HepG2 (cell line): ENCODE measurements around the gene UBE2I. TPM values are rescaled to one million over a fixed set of nuclear protein-coding genes. Genes with fewer than 3 reads are reported as not detected.

Experiments used
- CSRNP1 ChIP-seq: sonication (generic); formaldehyde crosslinking; IDR thresholded peaks from 2 replicates; pipeline ENCODE4 v1.8.1; 2023; ENCODE audit warnings: mild to moderate bottlenecking, missing genetic modification reagents
- DRAP1 ChIP-seq: IDR thresholded peaks from 2 replicates; pipeline ENCODE4 v1.6.1; 2016; ENCODE audit warnings: missing genetic modification reagents, missing compliant biosample characterization
- GPN1 ChIP-seq: sonication (generic); formaldehyde crosslinking; IDR thresholded peaks from 2 replicates; pipeline ENCODE4 v1.5.1; 2020; ENCODE audit warnings: missing genetic modification reagents, borderline replicate concordance
- GRHL1 ChIP-seq: sonication (generic); formaldehyde crosslinking; conservative IDR thresholded peaks from 2 replicates; pipeline ENCODE4 v1.8.0; 2022; ENCODE audit warnings: missing genetic modification reagents
- HDAC2 ChIP-seq: sonication (generic); formaldehyde crosslinking; IDR thresholded peaks from 2 replicates; pipeline ENCODE4 v1.4.0; 2020; ENCODE audit warnings: missing genetic modification reagents
- HNF4G ChIP-seq, 2 experiments: sonication (generic) in 1 of 2; formaldehyde crosslinking in 1 of 2; IDR thresholded peaks; 2 replicates each; pipeline versions ENCODE4 v1.4.0 to v1.6.1; 2011 to 2020; ENCODE audit warnings: borderline replicate concordance in 2 of 2, low read depth in 2 of 2, mild to moderate bottlenecking in 2 of 2, low read length in 1 of 2, missing genetic modification reagents in 1 of 2, moderate library complexity in 1 of 2
- HOXA9 ChIP-seq: sonication (generic); formaldehyde crosslinking; IDR thresholded peaks from 2 replicates; pipeline ENCODE4 v1.8.1; 2022; ENCODE audit warnings: missing genetic modification reagents, mild to moderate bottlenecking, moderate library complexity, borderline replicate concordance
- IRF2 ChIP-seq: IDR thresholded peaks from 2 replicates; pipeline ENCODE4 v1.6.1; 2018; ENCODE audit warnings: missing genetic modification reagents, missing compliant biosample characterization
- MEF2D ChIP-seq: sonication (generic); formaldehyde crosslinking; IDR thresholded peaks from 2 replicates; pipeline ENCODE4 v1.5.1; 2020; ENCODE audit warnings: mild to moderate bottlenecking, missing genetic modification reagents
- NCOA5 ChIP-seq: sonication (generic); formaldehyde crosslinking; IDR thresholded peaks from 2 replicates; pipeline ENCODE4 v1.4.0; 2020; ENCODE audit warnings: missing genetic modification reagents
- NFYC ChIP-seq: IDR thresholded peaks from 2 replicates; pipeline ENCODE4 v1.6.1; 2016; ENCODE audit warnings: missing genetic modification reagents, missing compliant biosample characterization
- RNF2 ChIP-seq: fragments of 450-650 bp; conservative IDR thresholded peaks from 2 replicates; pipeline ENCODE4 v1.6.1; 2016; ENCODE audit warnings: low read depth
- SIN3B ChIP-seq: fragments of 150-350 bp; IDR thresholded peaks from 2 replicates; pipeline ENCODE4 v1.6.1; 2014; ENCODE audit warnings: low read length
- THAP11 ChIP-seq: IDR thresholded peaks from 2 replicates; pipeline ENCODE4 v1.6.1; 2016; ENCODE audit warnings: missing biosample characterization, missing genetic modification reagents
- ZBTB14 ChIP-seq: sonication (generic); formaldehyde crosslinking; IDR thresholded peaks from 2 replicates; pipeline ENCODE4 v1.4.0; 2020; ENCODE audit warnings: missing genetic modification reagents
- ZNF431 ChIP-seq: sonication (generic); formaldehyde crosslinking; IDR thresholded peaks from 2 replicates; pipeline ENCODE4 v1.9.0; 2022; ENCODE audit warnings: missing genetic modification reagents, low read depth, mild to moderate bottlenecking, borderline replicate concordance
- ZNF580 ChIP-seq: IDR thresholded peaks from 2 replicates; pipeline ENCODE4 v1.6.1; 2016; ENCODE audit warnings: low read depth, borderline replicate concordance
- ZNF800 ChIP-seq: sonication (generic); formaldehyde crosslinking; IDR thresholded peaks from 2 replicates; pipeline ENCODE4 v1.4.0; 2020; ENCODE audit warnings: missing genetic modification reagents
- ZSCAN30 ChIP-seq: sonication (generic); formaldehyde crosslinking; IDR thresholded peaks from 2 replicates; pipeline ENCODE4 v1.5.0; 2020; ENCODE audit warnings: mild to moderate bottlenecking, missing genetic modification reagents
- polyA plus RNA-seq, 8 experiments: library from polyadenylated mRNA; depleted of rRNA in 3 of 8; stranded (reverse) in 7 of 8; unstranded in 1 of 8; fragments of >200 nt; fragmentation: Illumina TruSeq in 4 of 8; extraction: Trizol in 4 of 8; gene quantifications; 2 replicates each; pipeline versions ENCODE4 v1.2.1 to v1.2.3, GENCODE V29; 2011 to 2016; ENCODE audit warnings: low read depth in 4 of 8, missing spikeins in 1 of 8, mixed read lengths in 1 of 8; ENCODE audit not compliant: insufficient read depth in 1 of 8
- total RNA-seq, 5 experiments: library from RNA; depleted of rRNA; stranded (reverse); fragments of >200 nt; fragmentation: Illumina TruSeq; extraction: Trizol; gene quantifications; 2 replicates each; pipeline ENCODE4 v1.2.3, GENCODE V29; 2016; ENCODE audit warnings: low read depth in 1 of 5
- TF ChIP-seq, protein P1 (sequence below): sonication (generic); formaldehyde crosslinking; IDR thresholded peaks from 2 replicates; pipeline ENCODE4 v1.8.1; 2023; ENCODE audit warnings: missing genetic modification reagents, inconsistent platforms, borderline replicate concordance

The UBE2I gene
- total and polyA plus RNA-seq, 2 of the 13 experiments (the other 11 are each of a cell fraction or from before 2014, with no cell fraction given), result 75.8 to 98.9 TPM

DNA sequence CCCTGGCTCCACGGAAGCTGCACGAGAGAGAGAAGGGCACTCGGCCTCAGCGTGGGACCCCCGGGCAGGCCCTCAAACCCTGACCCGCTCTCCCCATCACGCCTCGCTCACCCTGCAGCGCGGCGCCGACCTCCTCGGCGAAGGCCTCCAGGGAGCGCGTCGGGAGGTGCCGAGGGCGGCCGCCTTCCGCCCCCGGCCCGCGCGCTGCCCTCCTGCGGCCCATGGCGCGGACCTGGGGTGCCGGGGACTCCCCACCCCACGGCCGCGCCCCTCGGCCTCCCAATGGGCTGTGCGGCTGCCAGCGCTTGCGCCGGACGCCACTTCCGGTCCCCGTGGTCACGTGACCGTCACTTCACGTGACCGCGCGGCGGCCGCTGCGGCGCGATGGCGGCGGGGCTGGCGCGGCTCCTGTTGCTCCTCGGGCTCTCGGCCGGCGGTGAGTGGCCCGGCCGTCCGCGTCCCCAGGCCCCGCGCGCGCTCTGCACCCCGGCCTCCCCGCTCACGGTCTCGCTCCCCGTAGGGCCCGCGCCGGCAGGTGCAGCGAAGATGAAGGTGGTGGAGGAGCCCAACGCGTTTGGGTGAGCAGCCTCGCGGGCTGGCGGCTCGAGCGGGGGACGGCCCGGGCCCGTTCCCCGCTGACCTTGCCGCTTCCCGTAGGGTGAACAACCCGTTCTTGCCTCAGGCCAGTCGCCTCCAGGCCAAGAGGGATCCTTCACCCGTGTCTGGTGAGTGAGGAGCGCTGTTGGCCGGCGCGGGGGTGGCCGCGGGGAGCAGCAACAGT lies 42.3 kb downstream of the UBE2I start, which contains the start of the genes GNPTG and TSR3 (continued):
- TF ChIP-seq, protein P1, sequence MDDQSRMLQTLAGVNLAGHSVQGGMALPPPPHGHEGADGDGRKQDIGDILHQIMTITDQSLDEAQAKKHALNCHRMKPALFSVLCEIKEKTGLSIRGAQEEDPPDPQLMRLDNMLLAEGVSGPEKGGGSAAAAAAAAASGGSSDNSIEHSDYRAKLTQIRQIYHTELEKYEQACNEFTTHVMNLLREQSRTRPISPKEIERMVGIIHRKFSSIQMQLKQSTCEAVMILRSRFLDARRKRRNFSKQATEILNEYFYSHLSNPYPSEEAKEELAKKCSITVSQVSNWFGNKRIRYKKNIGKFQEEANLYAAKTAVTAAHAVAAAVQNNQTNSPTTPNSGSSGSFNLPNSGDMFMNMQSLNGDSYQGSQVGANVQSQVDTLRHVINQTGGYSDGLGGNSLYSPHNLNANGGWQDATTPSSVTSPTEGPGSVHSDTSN (CRISPR knock-in tag), result peak; percentile 29; the same call in 1 of the 2 replicates
- TF ChIP-seq SIN3B (peak; percentile 100), RNF2 (peak; percentile 58; the same call in 1 of the 2 replicates), CSRNP1 (CRISPR knock-in tag) (no peak), ZNF800 (CRISPR knock-in tag) (no peak), ZBTB14 (CRISPR knock-in tag) (peak; percentile 58), HOXA9 (0 out of 2 replicates have a peak, but pooled peaks have one; percentile 29), MEF2D (CRISPR knock-in tag) (no peak), ZNF580 (CRISPR knock-in tag) (no peak), NFYC (CRISPR knock-in tag) (no peak; the same call in 1 of the 2 replicates), DRAP1 (CRISPR knock-in tag) (0 out of 2 replicates have a peak, but pooled peaks have one; percentile 29), ZNF431 (CRISPR knock-in tag) (peak; percentile 64; the same call in 1 of the 2 replicates), GPN1 (CRISPR knock-in tag) (no peak; the same call in 1 of the 2 replicates), HDAC2 (CRISPR knock-in tag) (peak; percentile 95), ZSCAN30 (no peak), IRF2 (CRISPR knock-in tag) (peak; percentile 73), GRHL1 (no peak), THAP11 (CRISPR knock-in tag) (peak; percentile 93), NCOA5 (CRISPR knock-in tag) (no peak), HNF4G (IDR thresholded peaks at IDR 0.05; ENCODE audit: borderline replicate concordance, low read depth, low read length) (peak; percentile 15; the same call in 1 of the 2 replicates), HNF4G (CRISPR knock-in tag; IDR thresholded peaks at IDR 0.05; ENCODE audit: borderline replicate concordance, low read depth) (no peak)
